ENCODE results near the gene ELOA.
"Not testable (repeated sequence)": the region's sequence is repeated elsewhere in the genome, so short reads cannot be mapped to it uniquely, and the experiment has no call there.

The ELOA gene

GRCh38 chr1:23743287-23744152, at the start of gene ELOA:
ELOA (plus strand) TSS chr1:23743471; CDS start chr1:23743504, 33 bp downstream.
- peak; percentile 82 for DNase-seq

DNA sequence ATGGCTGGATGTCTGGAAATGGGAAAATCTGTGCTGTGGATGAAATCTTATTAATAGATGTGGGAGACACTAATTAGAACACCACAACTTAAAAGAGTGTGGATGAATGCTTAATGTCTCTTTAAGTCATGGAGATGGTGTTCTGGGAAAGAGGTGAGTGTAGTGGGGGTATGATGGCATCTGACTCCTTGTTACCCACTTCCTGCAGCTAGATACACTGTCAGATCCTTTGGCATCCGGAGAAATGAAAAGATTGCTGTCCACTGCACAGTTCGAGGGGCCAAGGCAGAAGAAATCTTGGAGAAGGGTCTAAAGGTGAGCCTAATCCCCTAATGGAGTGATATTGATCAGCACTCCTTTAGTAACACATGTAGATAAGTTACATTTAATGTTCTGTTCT, 49.7 kb upstream of the ELOA start:
- no peak for DNase-seq

- DNase-seq: no peak
Measured at GRCh38 chr1:23694371-23694770, 48.9 kb upstream of the ELOA start.

DNA sequence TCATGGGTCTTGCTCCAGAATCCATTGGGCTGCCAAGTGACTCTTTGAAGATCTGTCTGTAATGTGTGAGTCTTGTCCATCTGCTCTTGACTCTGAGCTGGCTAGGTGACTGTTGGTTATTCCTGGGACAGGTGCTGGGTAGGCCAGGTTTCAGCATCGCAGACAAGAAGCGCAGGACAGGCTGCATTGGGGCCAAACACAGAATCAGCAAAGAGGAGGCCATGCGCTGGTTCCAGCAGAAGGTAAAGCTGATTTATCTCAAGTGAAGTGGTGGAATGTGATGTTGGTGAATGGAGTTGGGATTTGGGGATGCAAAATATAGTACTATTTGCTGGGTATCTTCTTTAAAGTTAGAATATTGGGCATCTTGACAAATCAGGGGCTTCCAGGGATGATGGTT, 47.6 kb upstream of the ELOA start:
- no peak for DNase-seq

DNA sequence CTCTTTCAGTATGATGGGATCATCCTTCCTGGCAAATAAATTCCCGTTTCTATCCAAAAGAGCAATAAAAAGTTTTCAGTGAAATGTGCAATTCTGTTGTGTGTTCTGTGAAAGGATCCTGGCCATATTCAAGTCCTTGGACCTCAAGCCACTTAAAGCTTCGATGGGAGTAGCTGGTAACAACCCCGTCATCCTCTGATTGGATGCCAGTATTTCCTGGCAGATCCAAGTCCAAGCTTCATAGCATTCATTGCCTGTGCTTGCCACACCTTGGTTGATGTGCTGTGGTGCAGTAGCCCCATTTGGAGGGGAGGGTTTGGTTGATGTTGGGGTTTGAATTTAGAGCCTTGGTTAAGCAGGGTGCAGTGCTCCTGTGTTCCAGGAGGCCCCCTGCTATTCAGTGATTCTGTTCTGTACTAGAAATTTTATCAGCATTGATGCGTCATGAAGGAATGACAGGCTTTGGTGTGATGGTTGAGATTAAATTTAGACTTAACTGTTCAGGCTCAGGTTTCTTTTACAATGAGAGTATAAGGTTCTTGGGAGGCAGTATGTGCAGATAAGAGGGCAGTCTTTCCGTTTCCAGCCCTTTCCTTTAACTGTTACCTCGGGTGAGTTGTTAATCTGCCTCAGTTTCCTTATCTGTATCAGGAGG, 46.8 kb upstream of the ELOA start:
- DNase-seq: no peak

DNA sequence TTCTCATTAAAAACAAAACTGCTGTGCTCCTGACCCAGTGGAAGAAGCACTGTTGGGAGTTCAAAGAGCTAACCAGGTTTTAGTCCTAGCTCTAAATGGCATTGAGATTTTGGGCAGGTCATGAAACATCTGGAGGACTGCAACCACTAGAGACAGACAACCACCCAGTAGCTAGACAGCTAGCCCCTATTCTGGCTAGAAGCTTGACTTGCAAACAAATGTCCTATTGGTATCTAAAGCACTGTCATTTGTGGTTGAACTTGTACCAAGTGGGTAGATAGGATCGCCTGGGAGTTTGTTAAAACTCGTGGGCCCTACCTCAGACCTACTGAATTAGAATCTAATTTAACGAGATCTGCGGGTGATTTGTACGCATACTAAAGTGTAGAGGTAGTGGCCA, 44.8 kb upstream of the ELOA start:
- DNase-seq: no peak

DNA sequence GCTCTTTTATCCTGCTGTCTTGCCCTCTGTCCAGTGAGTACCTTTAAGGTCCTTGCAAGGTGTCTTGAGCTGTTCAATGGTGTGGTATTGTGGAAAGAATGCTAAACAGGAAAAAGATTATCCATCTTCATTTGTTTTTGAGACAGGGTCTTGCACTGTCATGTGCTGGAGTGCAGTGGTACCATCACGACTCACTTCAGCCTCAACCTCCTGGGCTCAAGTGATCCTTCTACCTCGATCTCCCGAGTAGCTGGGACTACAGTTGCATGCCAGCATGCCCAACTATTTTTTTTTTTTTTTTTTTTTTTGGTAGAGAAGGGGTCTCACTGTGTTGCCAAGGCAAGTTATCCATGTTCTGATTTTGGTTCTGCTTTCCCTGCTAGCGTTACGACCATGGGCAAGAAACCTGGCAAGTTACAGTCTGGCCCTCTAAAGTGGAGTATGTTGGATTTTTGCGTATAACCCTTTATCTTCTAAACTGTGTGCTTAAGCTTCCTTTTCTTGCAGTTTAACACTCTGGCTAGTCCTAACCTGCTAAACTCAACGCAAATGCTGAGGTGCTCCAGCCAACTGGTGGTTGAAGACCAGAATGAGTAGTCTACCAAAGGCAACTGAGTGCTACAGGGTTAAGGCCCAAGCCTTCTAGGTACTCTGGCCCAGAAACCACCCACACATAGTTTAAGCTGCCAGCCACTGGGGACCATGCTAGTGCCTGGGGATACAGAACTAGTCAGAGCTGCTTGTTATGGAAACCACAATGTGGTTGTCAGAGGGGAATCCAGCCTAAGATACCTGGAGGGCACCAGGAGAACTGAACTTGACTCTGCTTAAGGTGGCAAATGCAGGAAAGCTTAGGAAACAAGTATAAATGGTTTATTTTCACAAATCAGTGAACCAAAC, 43.7 kb upstream of the ELOA start:
- DNase-seq: no peak

DNA sequence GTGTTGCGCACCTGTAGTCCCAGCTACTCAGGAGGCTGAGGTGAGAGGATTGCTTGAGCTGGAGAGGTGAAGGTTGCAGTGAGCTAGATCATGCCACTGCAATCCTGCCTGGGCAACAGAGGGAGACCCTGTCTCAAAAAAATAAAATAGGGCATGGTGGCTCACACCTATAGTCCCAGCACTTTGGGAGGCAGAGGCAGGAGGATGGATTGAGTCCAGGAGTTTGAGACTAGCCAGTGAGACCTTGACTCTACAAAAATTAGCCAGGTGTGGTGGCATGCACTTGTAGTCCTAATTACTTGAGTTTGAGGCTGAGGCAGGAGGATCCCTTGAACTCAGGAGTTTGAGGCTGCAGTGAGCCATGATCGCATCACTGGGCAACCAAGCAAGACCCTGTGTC, 42.0 kb upstream of the ELOA start:
- no peak for DNase-seq

GRCh38 chr1:23701996-23702395, 41.3 kb upstream of the ELOA start:
- DNase-seq: no peak

- DNase-seq: no peak
Measured at GRCh38 chr1:23704834-23705495, 38.3 kb upstream of the ELOA start.

DNA sequence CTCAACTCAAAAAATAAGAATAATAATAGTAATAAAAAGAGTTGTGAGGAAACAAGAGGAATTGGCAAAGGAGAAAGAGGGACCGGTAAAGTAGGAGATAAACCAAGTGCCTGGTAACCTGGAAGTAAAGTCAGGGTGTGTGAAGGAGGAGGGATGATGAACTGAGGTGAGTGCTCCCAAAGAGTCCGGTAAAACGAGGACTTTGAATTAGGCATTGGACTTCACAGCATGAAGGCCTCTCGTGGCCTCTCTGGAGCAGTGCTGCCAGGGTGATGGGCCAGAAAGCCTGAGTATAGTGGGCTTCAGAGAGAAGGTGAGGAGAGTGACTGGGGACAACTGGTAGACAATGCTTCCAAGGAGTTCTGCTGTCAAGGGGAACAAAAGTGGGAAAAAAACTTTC, 34.0 kb upstream of the ELOA start:
- no peak for DNase-seq

DNA sequence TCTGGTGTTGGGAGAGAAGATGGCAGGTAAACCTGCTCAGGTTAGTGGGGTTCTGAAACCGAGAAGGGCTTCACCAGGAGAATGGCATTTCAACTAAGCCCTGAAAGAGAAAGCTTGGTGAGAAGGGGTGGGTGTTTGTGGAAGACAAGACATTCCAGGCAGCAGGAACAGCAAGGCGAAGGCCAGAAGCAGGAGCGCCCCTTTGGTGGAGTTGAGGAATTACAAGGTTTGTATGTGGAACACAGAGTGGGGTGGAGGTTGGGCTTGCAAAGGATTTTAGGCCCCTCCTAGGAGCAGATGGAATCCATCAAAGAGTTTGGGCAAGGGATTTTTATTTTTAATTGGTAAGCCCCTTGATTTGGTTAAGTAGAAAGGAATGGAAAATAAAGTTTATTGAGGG, 24.8 kb upstream of the ELOA start:
- DNase-seq: no peak

DNA sequence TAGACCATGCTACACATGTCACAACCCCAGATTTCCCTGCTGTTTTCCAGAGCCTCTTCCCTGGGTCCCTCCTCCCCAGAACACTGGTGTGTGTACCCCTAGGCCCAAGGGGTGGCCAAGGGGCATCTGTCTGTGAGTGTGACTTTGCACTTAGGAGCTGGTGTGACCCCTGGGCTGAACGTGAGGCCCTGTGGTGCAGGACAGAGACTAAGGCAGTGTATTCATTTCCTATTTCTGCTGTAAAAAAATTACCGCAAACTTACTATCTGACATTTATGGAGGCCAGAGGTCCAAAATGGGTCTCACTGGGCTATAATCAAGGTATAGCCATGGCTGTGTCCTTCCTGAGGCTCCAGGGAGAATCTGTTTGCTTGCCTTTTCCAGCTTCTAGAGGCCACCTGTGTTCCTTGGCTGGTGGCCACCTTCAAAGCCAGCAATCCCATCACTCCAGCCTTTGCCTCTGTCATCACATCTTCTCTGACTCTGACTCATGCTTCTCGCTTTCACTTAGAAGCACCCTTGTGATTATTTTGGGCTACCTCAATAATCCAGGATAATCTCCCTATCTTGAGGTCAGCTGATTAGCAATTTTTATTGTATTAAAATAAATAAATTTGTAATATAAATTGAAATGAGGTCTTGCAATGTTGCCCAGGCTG, 24.0 kb upstream of the ELOA start:
- DNase-seq: no peak

DNA sequence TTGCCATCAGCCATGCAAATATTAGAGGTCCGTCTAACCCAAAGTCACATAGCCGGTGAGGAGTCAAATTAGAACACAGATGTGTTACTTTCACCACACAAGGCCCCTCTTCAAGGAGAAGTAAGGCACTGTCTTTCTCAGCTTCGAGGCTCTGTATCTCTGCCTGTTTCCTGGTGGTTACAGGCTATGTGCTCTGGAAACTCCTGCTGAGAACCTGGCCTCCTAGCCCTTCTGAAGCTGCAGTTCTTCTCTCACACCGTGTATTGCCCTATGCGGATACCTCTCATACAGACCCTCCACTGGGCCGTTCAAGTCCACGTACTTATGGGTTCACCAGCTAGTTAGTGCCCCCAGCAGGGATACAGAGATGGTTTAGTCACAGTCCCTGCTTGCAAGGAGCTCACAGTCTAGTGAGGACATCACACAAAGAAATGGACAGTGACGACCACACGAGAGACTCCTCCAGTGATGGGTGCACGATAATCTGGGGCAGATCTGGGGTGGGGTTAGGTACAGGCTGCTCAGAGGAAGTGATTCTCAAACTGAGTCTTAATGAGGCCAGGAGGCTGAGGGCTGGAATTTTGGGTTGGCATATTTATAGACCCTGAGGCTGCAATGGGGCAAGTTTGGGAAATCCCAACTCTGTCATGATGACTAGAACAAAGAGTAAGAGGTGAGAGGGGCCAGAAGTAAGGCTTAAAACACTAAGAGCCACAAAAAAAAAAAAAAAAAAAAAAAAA, 22.8 kb upstream of the ELOA start:
- no peak for DNase-seq

- DNase-seq: no peak
Measured at GRCh38 chr1:23722652-23723051, 20.6 kb upstream of the ELOA start.

DNA sequence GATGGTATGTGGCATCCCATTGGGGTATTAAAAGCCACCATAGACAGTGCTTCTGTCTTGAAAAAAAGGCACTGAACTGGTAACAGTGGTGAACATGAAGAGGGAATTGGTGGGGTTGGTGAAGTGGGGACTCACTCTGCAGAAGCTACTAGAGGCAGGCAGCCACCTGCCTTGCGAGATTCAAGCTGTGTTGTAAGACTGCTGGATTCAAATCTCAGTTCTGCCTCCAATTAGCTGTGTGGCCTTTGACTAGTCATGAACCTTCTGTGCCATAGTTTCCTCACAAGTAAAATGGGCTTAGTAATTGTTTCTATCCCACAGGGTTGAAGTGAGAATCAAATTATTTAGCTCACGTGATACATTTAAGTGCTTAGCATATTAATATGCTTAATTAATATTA, 16.6 kb upstream of the ELOA start:
- DNase-seq: no peak

DNA sequence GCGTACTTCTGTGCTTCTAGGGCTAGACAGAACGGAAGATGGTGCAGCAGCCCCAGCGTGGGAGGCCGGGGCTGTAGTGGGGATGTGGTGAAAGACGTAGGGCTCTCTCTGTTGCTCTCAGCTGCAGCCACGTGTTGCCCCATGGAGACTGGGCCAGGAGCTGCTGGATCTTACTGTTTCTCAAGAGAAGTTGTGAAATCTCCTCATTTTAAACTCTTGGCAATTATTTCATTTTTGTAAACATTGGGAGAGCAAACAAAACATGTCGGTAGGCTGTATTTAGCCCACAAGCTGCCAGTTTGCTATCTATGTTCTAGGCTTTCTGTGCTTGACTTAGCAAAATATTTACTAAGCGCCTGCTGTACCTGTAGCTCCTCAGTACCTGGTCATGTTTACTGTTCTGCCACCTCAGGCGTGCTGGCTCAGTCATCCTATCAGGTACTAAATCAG, 15.9 kb upstream of the ELOA start:
- no peak for DNase-seq

DNA sequence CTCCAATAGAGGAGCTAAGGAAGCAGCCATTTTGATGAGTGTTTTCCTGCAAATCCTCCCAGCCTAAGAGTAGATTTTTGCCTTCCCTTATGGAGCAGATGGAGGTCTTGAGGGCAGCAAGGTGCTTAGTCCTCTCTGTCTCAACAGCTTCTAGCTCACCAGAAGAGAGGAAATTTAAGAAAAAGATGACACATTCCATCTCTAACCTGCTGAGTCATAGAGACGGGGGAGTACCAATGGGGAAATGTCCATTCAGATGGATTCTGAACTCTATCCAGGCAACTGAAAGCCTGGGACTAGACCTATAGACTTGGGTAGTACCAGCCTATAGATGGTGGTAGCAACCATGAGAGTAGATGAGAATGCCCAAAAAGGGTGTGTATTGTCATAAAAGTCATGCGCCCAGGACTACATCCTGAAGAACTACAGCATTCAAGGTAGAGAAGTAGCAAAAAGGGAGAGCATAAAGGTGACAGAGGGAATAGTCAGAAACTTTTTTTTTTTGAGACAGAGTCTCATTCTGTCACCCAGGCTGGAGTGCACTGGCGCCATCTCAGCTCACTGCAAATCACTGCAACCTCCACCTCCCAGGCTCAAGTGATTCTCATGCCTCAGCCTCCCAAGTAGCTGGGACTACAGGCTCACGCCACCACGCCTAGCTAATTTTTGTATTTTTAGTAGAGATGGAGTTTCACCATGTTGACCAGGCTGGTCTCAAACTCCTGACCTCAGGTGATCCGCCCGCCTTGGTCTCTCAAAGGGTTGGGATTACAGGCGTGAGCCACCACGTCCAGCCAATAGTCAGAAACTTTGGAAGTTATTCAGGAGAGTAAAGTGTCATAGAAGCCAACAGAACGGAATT, 10.7 kb upstream of the ELOA start:
- no peak for DNase-seq

DNA sequence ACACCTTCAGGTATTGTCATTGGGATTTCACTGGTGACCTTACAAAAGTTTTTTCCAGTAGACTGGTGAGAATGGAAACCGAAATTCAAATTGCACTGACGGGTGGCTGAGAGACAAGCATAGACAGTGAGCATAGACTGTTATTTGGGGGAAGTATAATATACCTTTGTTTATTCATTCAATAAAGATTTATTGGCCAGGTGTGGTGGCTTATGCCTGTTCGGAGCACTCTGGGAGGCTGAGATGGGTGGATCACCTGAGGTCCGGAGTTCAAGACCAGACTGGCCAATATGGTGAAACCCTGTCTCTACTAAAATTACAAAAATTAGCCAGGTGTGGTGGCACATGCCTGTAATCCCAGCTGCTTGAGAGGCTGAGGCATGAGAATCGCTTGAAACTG, 10.0 kb upstream of the ELOA start:
- DNase-seq: not testable (repeated sequence)

- no peak for DNase-seq
Measured at GRCh38 chr1:23736437-23737134, 6.7 kb upstream of the ELOA start.

Measured in CD4-positive, alpha-beta T cell treated with Interleukin-17A for 4 hours (primary cell).